ENCODE measurements around the gene ALDH9A1. TPM values are rescaled to one million over a fixed set of nuclear protein-coding genes. Genes with fewer than 3 reads are reported as not detected.
"Not testable (repeated sequence)": the region's sequence is repeated elsewhere in the genome, so short reads cannot be mapped to it uniquely, and the experiment has no call there.

The ALDH9A1 gene
- total RNA-seq, 2 experiments from 2014 or later = 34.1 to 43.2 TPM

DNA sequence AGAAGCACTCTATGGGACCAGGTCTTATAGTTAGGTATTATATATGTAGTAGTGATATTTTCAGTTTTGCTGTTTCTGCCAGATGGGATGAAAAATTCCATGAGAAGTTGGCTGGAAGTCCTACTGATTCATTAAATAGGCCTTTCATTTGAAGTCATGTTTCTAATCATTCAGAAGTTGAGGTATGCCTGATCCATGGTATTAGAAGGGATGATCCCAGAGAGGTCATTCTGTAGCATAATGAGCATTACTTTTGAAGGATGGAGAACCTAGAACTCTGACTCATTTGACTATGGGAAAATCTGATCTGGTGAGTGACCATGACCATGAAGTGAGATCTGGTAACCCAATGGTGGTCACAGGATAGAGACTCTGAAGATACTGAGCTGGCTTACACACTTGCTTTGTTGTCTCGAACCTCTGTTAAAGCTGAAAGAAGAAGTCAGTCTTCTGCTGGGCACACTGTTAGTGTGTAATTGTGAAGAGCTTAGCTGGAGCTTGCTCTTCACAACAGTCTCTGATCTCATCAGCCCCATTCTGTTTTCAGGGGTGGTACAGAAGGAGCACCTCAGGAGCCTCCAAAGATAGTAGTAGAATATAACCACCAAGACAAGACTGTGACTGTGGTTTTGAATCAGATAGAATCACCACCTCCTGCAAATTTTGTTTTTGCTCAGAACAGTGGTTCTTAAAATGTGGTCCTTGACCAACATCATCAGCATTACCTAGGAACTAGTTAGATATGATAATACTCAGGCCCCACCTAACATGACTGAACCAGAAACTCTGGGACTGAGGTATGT is 58.3 kb downstream of the ALDH9A1 start:
- POLR2A ChIA-PET = interaction anchor here (0.6 kb wide), 1 partner anchor 199 kb away, joined by 3 read pairs; no protein-coding TSS in a partner anchor
- Mint-ChIP-seq H3K36me3 (peaks cover 7% of the 10 kb centered on the region), H3K4me3 (no peak overlapping the region), H3K27me3 (no peaks in the 10 kb centered on the region), H3K4me1 (ENCODE audit: low read depth) (peaks cover 34% of the 10 kb centered on the region), H3K27ac (peak overlapping the region; percentile 59), H3K9me3 (no peaks in the 10 kb centered on the region)
- CTCF ChIA-PET = no interaction called here
- intact Hi-C loops (cut with micrococcal nuclease) = loop anchor here (1.0 kb wide), 1 partner anchor 8 kb away; no protein-coding TSS in a partner anchor
- DNase-seq = no peak

DNA sequence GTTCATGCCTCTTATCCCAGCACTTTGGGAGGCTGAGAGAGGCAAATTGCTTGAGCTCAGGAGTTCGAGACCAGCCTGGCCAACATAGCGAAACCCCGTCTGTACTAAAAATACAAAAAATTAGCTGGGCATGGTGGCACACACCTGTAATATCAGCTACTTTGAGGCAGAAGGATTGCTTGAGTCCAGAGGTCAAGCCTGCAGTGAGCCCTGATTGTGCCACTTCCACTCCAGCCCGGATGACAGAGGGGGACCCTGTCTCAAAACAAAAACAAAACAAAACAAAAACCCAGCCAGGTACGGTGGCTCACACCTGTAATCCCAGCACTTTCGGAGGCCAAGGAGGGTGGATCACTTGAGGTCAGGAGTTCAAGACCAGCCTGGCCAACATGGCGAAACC is 60.2 kb downstream of the ALDH9A1 start:
- H3K27me3 Mint-ChIP-seq; intact Hi-C loops (cut with micrococcal nuclease); H3K36me3 Mint-ChIP-seq; H3K27ac Mint-ChIP-seq; H3K4me3 Mint-ChIP-seq; POLR2A ChIA-PET; H3K9me3 Mint-ChIP-seq; CTCF ChIA-PET; DNase-seq: not testable (repeated sequence)
- peaks cover 45% of the 10 kb centered on the region for H3K4me1 Mint-ChIP-seq (ENCODE audit: low read depth)

DNA sequence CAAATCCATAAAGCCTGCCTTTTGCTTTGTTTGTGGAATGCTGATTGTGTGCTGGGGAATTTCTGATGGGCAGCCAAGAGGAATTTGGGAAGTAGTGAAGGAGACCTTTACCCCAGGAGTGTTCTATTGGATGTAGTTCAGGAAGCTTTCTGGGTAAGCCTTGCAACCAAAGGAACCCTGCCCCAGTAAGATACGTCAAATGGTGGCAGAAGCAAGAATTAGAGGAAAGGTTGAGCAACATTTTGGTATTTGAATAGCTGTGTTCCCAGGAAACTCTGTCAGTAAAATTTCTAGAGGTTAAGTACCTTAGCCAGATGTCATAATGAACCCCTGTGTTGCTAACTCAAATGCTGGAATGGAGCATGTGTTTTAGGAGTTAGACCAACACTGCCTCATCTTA is 60.9 kb downstream of the ALDH9A1 start:
- POLR2A ChIA-PET = no interaction called here
- intact Hi-C loops (cut with micrococcal nuclease) = no loop called here
- no peaks in the 10 kb centered on the region for H3K27me3 Mint-ChIP-seq

DNA sequence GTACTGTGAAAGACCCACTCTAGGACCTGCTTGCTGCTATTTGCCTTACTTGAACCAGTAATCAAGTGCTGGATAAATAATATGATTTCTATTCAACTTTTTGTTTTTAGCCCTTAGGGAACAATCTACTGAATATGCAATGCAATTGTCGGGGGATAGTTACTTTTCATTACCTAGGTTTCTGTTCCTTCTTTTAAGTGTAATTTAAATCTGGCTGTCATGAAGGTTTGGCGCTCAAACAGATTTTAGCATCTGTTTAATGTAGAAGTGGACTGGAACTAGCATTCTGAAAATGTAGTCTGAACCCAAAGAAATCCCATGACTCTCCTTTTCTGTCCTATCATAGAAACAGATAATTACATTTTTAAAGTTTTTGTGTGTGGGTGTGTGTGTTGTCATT is 62.5 kb downstream of the ALDH9A1 start:
- H3K27me3 Mint-ChIP-seq = no peaks in the 10 kb centered on the region
- CTCF ChIA-PET = interaction anchor here (0.8 kb wide), 1 partner anchor 22 kb away, joined by 3 read pairs; no protein-coding TSS in a partner anchor
- H3K36me3 Mint-ChIP-seq = peaks cover 7% of the 10 kb centered on the region
- DNase-seq = no peak
- peaks cover 40% of the 10 kb centered on the region for H3K4me1 Mint-ChIP-seq (ENCODE audit: low read depth)
- H3K9me3 Mint-ChIP-seq = no peaks in the 10 kb centered on the region
- H3K4me3 Mint-ChIP-seq = no peak overlapping the region
- intact Hi-C loops (cut with micrococcal nuclease) = no loop called here
- POLR2A ChIA-PET = no interaction called here
- no peak overlapping the region for H3K27ac Mint-ChIP-seq

More for the DNA sequence above, 60.9 kb downstream of the ALDH9A1 start:
- no peaks in the 10 kb centered on the region for H3K9me3 Mint-ChIP-seq
- CTCF ChIA-PET = no interaction called here
- no peak overlapping the region for H3K27ac Mint-ChIP-seq
- H3K36me3 Mint-ChIP-seq = peaks cover 7% of the 10 kb centered on the region
- H3K4me3 Mint-ChIP-seq = no peak overlapping the region
- peaks cover 45% of the 10 kb centered on the region for H3K4me1 Mint-ChIP-seq (ENCODE audit: low read depth)
- no peak for DNase-seq

DNA sequence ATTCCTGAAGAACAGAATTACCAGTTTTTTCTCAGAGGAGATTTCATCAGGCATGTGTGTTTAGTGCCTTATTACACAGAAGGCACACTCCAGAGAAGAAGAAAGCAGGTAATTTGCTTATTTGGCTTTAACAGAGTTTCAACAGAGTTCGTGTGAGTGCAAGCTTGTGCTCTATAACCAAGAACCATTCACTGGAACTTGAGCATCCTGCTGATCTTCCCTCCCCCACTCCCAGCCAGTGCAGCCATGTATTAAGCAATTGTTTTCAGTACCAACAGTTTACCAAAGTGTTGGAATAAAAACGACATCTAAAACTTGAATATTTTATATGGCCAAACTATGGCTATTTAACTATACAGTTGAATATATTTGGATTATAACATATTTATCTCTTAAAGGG is 63.0 kb downstream of the ALDH9A1 start:
- peaks cover 7% of the 10 kb centered on the region for H3K36me3 Mint-ChIP-seq
- H3K27ac Mint-ChIP-seq = no peak overlapping the region
- no peak overlapping the region for H3K4me3 Mint-ChIP-seq
- intact Hi-C loops (cut with micrococcal nuclease) = no loop called here
- ChIA-PET POLR2A (no interaction called here), CTCF (interaction anchor here (0.8 kb wide), 1 partner anchor 23 kb away, joined by 3 read pairs; no protein-coding TSS in a partner anchor)
- no peaks in the 10 kb centered on the region for H3K27me3 Mint-ChIP-seq
- no peaks in the 10 kb centered on the region for H3K9me3 Mint-ChIP-seq
- DNase-seq = no peak
- peaks cover 35% of the 10 kb centered on the region for H3K4me1 Mint-ChIP-seq (ENCODE audit: low read depth)

DNA sequence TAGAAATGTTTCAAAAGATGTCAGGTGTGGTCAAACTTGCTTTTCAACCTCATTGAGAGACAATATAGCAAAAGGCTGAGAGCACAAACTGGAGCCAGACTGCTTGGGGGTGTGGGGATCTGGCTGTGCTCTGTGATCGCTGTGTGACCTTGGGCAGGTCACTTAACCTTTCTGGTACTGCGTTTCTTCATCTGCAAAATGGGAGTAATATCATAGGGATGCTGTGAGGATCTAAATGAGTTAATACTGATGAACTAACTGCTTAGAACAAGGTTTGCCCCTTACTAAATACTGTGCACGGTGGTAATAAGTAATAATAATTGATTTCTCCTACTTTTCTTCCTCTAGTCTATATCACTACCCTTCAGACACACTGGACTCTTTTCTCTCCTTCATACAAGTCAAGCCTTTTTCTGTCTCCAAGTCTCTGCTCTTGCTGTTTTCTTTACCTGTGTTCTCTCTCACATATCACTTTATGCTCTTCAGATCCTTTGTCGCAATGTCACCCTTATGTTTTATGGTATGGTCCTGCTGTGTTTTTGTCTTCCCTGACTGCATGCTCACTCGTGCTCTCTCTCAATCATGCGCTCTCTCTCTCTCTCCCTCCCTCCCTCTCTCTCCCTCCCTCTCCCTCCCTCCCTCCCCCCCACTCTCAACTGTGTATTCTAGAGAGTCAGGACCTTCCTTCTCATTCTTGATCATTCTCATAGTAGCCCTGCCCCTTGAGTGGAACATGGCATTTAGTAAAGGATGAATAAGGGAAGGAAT is 64.0 kb downstream of the ALDH9A1 start:
- peaks cover 30% of the 10 kb centered on the region for H3K4me1 Mint-ChIP-seq (ENCODE audit: low read depth)
- peaks cover 7% of the 10 kb centered on the region for H3K36me3 Mint-ChIP-seq
- no peak for DNase-seq
- ChIA-PET CTCF (no interaction called here), POLR2A (no interaction called here)
- H3K9me3 Mint-ChIP-seq = no peaks in the 10 kb centered on the region
- intact Hi-C loops (cut with micrococcal nuclease) = no loop called here
- no peak overlapping the region for H3K4me3 Mint-ChIP-seq
- no peaks in the 10 kb centered on the region for H3K27me3 Mint-ChIP-seq
- H3K27ac Mint-ChIP-seq = no peak overlapping the region

DNA sequence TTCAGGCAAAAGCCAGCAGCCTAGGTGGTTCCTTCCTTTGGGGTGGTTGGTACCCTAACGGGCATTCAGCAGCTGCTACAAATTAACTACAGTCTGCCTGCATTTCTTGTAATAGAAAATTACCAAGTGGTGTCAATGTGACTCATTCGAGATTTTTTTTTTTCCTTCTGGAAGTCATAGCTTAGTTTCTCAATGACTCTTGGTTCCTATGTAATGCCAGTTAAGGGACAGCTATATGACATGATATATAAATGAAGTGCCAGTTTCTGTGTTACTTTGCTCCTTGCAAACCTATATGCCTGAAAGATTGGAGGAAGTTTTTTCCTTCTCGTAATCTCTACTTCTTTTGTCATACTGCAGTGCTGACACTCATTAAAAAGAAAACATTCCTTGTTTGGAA is 64.7 kb downstream of the ALDH9A1 start:
- Mint-ChIP-seq H3K27ac (no peak overlapping the region), H3K36me3 (peaks cover 7% of the 10 kb centered on the region), H3K4me1 (ENCODE audit: low read depth) (peaks cover 30% of the 10 kb centered on the region), H3K4me3 (no peak overlapping the region), H3K27me3 (no peaks in the 10 kb centered on the region), H3K9me3 (no peaks in the 10 kb centered on the region)
- intact Hi-C loops (cut with micrococcal nuclease) = loop anchor here (2.0 kb wide), 1 partner anchor 447 kb away; no protein-coding TSS in a partner anchor
- POLR2A ChIA-PET = no interaction called here
- peak; percentile 16 for DNase-seq
- CTCF ChIA-PET = interaction anchor here (2.1 kb wide), 1 partner anchor 64 kb away, joined by 8 read pairs; the partner anchor contains the start of gene ALDH9A1

DNA sequence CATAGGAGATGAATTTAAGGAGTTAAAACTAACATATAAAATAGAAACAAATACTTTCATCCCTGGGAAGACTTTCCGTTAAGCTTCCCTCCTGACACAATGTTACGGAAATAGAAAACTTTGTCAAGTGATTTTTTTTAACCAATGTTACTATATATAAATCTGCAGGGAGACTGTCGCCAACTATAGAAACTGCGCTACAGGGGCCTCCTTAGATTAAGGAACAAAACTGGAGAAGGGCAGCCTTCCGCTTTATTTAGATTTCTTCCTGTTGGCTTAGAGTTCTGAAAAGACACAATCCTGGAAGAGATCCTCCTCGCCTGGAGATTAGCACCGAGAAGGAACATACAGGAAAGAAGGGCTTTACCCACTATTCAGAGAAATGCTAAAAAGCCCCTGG is 65.9 kb downstream of the ALDH9A1 start:
- no peak overlapping the region for H3K4me3 Mint-ChIP-seq
- POLR2A ChIA-PET = interaction anchor here (1.0 kb wide), 1 partner anchor 68 kb away, joined by 3 read pairs; no protein-coding TSS in a partner anchor
- no peak for DNase-seq
- peaks cover 22% of the 10 kb centered on the region for H3K4me1 Mint-ChIP-seq (ENCODE audit: low read depth)
- H3K9me3 Mint-ChIP-seq = no peaks in the 10 kb centered on the region
- CTCF ChIA-PET = interaction anchor here (0.6 to 2.3 kb wide), 3 partner anchors 31 to 239 kb away, joined by 3 to 8 read pairs (median 6); partner anchors contain the start of gene ALDH9A1
- intact Hi-C loops (cut with micrococcal nuclease) = loop anchor here (1.0 to 2.0 kb wide), 2 partner anchors 8 to 448 kb away; no protein-coding TSS in a partner anchor
- no peaks in the 10 kb centered on the region for H3K27me3 Mint-ChIP-seq
- H3K36me3 Mint-ChIP-seq = peaks cover 7% of the 10 kb centered on the region
- H3K27ac Mint-ChIP-seq = no peak overlapping the region

DNA sequence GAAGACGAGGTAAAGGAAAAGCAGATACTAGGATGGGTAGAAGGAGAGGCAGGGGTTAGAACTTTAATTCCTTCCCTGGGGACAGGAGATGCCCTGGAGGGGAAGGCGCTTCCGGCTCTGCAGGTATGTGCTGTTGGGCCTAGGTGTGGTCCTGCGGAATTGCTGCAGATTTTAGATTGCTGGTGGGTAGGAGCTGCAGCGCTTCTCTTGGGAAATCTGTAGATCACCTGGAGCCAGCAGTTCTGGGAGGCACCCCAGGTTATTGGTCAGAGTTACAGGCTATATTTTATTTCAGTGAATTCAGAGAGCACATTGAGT is 66.3 kb downstream of the ALDH9A1 start:
- no peak for DNase-seq
- CTCF ChIA-PET = interaction anchor here (0.6 to 2.3 kb wide), 5 partner anchors 30 to 239 kb away, joined by 3 to 8 read pairs (median 3); partner anchors contain the start of gene ALDH9A1
- peaks cover 5% of the 10 kb centered on the region for H3K36me3 Mint-ChIP-seq
- H3K9me3 Mint-ChIP-seq = no peaks in the 10 kb centered on the region
- POLR2A ChIA-PET = interaction anchor here (1.0 kb wide), 1 partner anchor 69 kb away, joined by 3 read pairs; no protein-coding TSS in a partner anchor
- H3K27ac Mint-ChIP-seq = no peak overlapping the region
- H3K4me1 Mint-ChIP-seq (ENCODE audit: low read depth) = peaks cover 19% of the 10 kb centered on the region
- intact Hi-C loops (cut with micrococcal nuclease) = loop anchor here (1.0 to 2.0 kb wide), 2 partner anchors 8 to 449 kb away; no protein-coding TSS in a partner anchor
- H3K27me3 Mint-ChIP-seq = no peaks in the 10 kb centered on the region
- H3K4me3 Mint-ChIP-seq = no peak overlapping the region

DNA sequence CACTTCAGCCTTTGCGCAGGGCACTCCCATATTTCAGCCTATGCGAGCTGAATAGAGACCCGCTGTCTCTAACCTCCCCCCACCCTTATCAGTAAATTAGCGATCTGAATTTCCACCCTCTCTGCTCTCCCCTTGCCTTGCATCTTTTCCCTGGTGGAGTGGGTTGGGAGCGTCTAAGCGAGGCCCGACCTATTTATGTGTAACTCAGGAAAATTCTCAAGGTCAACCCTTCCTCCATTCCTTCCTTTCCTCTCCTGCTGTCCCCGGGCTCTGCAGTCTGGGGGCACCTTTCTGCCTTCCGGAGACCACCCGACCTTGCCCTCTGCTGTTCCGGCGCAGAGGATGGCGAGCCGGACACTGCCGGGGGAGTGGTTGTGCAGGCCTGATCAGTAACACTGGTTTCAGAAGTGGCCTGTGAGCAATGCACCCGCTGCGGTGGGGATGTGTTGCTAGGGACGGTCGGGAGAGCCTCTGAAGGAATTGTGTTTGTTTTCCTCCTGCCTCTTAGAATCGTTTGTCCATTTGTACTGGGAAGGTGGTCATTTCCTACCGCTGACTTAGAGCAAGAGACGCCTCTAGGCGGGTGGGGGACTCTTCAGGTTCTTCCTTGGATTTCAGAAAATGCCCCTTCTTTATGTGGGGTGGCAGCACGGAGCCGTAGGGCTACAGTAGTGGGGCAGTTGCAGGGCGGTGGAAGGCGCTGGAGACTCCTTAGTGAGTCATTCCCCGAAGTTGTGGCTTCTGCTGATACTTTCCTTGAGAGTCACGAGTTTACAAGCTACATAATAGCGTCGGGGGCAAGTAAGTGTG is 66.8 kb downstream of the ALDH9A1 start:
- no peak overlapping the region for H3K27ac Mint-ChIP-seq
- ChIA-PET POLR2A (interaction anchor here (0.6 to 1.6 kb wide), 4 partner anchors 15 to 90 kb away, joined by 3 to 7 read pairs (median 4); no protein-coding TSS in a partner anchor), CTCF (interaction anchor here (0.6 to 2.3 kb wide), 7 partner anchors 30 to 238 kb away, joined by 3 to 10 read pairs (median 6); partner anchors contain the start of gene ALDH9A1)
- peak; percentile 71 for DNase-seq
- intact Hi-C loops (cut with micrococcal nuclease) = loop anchor here (1.0 to 2.0 kb wide), 7 partner anchors 9 to 449 kb away; partner anchors contain the start of gene ALDH9A1
- H3K4me3 Mint-ChIP-seq = no peak overlapping the region
- H3K9me3 Mint-ChIP-seq = no peaks in the 10 kb centered on the region
- no peaks in the 10 kb centered on the region for H3K27me3 Mint-ChIP-seq
- H3K36me3 Mint-ChIP-seq = no peaks in the 10 kb centered on the region
- peaks cover 15% of the 10 kb centered on the region for H3K4me1 Mint-ChIP-seq (ENCODE audit: low read depth)

DNA sequence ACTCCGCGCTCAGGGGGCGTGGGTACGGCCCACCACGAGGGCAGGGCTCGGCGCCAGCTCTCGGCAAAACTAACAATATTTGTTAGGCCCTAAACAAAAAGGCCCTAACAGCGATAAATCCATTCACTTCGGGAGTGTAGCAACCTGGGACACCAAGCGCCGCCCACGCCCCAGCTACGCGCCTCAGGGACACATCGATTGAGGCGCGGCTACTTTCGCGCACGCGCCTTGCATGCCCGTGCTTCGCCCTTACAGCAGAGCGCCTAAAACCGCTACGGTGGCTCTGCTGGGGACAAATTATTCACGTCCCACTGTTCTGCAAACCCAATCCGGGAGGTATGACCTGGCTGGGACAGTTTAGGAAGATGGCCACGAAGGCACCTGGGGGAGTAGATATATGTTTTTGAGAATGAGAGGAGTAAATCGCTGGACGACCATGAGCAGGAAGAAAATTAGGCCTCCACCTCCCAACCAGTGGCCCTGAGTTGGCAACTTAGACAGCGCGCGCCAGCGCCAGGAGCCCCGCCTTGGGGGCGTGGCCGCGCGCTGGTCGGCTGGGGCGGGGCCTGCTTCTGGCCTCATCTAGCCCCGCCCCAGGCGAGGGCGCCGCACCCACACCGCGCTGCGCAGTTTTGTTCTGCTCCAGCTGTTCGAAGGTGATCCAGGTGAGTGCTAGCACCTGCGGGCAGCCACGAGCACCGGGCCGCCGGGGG is 67.6 kb downstream of the ALDH9A1 start, which contains the start of gene MGST3:
MGST3 (plus strand) TSS at position 606 of the 713 bp plus-strand sequence. CDS start 18,614 bp downstream, outside the sequence.
- H3K9me3 Mint-ChIP-seq = no peaks in the 10 kb centered on the region
- peaks cover 15% of the 10 kb centered on the region for H3K4me1 Mint-ChIP-seq (ENCODE audit: low read depth)
- POLR2A ChIA-PET = interaction anchor here (0.5 to 1.6 kb wide), 6 partner anchors 14 to 1204 kb away, joined by 3 to 7 read pairs (median 4); partner anchors contain the start of genes ALDH9A1 and TMCO1
- no peaks in the 10 kb centered on the region for H3K36me3 Mint-ChIP-seq
- no peaks in the 10 kb centered on the region for H3K27me3 Mint-ChIP-seq
- no peak within 1 kb of the TSS for H3K27ac Mint-ChIP-seq
- H3K4me3 Mint-ChIP-seq = no peak within 1 kb of the TSS
- CTCF ChIA-PET = interaction anchor here (1.0 to 2.3 kb wide), 5 partner anchors 30 to 238 kb away, joined by 3 to 10 read pairs (median 6); partner anchors contain the start of gene ALDH9A1
- DNase-seq = peak; percentile 97
- intact Hi-C loops (cut with micrococcal nuclease) = loop anchor here (1.0 to 2.0 kb wide), 7 partner anchors 14 to 237 kb away; partner anchors contain the start of gene ALDH9A1
